Stimulated activated CD8-positive, alpha-beta memory T cell treated with anti-CD3 and anti-CD28 coated beads, Interleukin-15, amount 100 ng/mL, for 1 hour (primary cell): ENCODE results near the gene DPF3.
"Not testable (repeated sequence)": the region's sequence is repeated elsewhere in the genome, so short reads cannot be mapped to it uniquely, and the experiment has no call there.

Source experiments
- DNase-seq: peaks from one replicate; pipeline ENCODE4 v3.0.0-alpha.2; 2020; ENCODE audit warnings: low read depth

The DPF3 gene

DNA sequence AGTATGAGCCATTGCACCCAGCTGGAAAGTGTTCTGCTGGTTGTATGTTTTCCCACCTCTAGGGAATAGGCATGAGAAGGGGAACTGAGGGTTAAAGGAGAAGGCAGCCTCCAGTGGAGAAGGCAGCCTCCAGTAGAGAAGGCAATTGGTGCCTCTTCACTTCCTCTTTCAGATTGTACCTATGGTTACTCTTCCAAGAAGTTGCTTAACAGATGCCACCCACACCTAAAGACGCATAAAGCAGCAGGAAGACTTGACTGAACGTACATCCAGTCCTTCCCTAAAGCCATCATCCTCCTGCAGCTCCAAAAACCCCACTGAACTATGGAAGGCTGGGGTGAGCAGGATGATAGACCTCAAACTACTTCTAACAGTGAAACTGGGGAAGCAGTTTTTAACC is 13.1 kb downstream of the DPF3 start:
- no peak for DNase-seq

DNA sequence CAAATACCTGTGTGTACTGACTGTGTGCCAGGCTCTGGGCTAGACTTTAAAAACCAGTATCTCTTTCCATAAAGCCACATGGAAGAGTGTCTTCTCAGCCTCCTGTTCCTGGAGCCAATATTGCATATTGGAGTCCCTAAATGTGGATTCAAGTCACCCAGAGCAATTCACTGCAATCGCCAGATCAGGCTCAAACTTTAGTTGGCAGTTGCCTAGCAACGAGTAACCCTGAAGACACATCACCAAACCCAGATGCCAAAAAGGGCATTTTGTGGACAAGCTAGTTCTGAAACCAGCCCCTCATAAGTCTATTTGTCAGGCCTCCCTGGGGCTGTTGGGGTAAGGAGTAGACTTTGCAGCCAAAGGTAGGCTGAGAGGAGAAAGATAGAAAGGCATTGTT is 13.7 kb downstream of the DPF3 start:
- no peak for DNase-seq

DNA sequence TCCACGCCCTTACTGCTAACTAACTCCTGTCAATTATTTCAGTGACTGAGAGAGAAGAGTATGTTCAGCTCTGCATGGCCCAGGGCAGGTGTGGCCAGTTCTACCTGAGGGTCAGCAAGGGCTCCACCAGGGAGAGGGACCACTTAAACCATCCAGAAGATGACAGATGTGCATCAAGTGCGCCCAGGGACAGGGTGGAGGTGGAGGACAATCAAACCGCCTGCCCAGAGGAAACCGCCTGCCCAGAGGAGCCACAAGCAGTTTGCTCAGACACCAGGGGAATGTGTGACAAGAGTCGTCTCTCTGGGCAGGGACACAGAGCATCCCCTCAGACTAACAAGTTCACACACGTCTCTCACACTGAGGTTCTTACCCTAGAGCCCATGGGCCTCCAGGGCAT is 14.5 kb downstream of the DPF3 start:
- DNase-seq: no peak

DNA sequence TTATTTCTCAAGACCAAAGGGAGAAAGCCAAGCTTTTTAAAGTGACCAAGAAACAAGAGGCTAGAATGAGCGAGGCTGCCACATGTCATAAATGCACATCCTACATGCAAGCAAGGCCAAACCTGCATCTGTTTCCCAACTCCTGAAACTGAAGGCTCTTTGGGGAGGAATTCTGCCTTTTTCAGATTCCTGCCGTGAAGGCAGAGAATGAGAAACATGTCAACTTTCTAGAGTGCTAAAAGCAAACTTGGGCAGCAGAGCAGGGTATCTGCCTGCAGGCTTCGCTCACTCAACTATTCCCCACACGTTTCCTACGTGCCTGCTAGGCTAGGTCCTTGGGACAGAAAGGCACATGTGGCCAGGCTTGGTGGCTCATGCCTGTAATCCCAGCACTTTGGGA is 15.2 kb downstream of the DPF3 start:
- DNase-seq: no peak

DNA sequence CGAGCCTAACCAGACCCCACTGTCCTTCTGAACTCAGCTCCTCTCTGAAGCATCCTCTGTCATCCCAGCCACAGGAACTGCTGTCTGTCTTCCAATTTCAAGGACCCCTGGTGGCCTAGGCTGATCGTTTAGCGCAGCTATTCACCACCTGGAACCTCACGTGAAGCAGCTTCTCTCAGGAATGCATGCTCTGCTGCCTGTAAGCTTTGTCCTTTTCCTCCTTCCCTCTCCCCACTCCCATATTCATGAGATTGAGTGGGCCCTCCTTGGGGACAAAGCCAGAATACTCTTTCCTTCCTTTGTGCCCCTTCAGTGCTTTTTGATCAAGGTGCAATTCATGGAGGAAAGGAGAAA is 17.2 kb downstream of the DPF3 start:
- DNase-seq: no peak

DNA sequence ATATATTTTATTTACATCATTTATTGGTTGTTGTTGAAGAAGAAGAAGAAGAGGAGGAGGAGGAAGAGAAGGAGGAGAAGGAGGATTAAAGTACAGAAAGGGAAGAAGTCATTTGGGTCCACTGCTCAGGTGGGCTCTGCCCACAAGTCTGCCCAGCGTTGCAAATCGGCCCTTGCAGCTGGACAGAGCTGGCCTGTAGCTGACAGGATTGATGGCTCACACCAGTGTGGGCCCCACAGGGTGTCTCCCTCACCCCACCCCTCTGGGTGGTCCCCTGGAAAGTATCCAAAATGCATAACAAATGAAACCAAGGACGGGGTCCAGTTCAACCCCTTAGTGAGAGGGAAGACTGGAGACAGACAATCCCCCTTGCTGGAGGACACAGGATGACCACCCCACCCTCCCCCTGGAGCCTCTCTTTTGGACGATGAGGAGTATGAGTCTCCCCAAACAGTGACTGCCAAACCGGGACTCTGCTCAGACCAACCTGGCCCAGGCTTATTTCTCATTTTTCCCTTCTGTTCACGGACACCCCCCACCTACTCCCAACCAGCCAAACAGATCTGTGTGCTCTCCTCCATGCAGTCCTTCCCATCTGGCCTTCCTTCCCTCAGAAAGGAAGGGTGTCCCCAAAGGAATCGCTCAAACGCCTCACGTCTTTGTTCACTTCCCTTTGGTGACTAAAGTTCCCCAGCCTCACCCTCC is 17.7 kb downstream of the DPF3 start:
- no peak for DNase-seq

DNA sequence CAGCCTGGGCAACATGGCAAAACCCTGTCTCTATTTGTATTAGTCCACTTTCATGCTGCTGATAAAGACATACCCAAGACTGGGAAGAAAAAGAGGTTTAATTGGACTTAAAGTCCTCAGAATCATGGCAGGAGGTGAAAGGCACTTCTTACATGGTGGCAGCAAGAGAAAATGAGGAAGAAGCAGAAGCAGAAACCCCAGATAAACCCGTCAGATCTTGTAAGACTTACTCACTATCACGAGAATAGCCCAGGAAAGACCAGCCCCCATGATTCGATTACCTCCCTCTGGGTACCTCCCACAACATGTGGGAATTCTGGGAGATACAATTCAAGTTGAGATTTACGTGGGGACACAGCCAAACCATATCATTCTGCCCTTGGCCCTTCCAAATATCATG is 23.0 kb downstream of the DPF3 start:
- DNase-seq: not testable (repeated sequence)

DNA sequence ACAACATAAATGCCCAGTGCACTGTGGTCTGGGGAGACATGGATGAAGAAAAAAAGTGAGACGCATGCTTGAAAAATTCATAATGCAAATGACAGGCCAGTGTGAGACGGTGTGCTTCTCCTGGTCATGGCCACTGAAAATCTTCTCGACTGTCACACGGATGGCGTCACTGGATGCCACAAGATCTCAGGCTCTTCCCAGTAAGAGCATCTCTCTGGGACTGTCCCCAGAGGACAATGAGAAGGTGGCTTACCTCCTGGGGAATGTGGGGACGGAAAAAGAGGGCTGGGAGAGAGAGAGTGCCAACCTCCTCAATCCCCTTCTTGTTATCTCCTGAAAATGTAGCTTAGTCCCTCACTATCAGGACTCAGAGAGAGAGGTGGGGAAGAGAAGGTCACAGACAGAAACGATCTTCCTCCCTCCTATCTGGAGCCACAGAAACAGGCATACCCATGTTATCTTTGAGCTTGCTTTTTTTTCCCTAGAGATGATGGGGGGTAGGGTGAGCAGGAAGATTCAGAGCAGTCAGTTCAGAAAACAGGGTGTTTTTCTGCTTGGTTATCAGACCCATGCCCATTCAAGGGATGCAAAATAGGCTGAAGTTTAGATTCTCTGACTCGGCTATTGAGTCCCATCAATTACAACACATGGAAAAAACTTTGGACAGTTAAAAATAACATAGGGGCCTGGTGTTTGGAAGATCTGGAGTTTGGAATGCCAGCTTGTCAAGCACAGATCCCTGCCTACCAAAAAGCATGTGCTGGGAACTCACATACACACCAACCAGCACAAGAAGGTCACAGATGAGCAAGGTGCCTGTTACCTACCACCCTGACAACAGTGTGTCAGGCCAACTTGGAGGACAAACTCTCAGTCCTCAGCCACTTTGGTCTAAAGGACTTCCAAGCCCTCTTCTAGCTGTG is 24.2 kb downstream of the DPF3 start:
- DNase-seq: no peak

DNA sequence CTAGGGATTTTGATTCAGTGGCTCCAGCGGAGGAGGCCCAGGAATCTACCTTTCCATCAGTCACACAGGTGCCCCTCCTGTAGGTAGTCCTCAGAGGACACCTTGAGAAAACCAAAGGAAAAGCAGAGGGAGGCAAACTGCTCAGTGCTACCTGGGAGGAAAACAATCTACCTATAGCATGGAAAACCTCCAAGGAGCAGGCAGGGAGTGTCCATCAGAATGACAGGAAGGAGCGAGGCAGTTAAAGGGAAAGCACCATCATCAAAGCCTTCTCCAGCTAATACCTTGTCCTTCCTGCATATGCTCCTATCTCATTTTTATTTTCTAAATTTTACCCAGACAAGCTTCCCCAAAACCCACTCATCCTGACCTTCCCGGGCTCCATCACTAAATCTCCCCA is 25.4 kb downstream of the DPF3 start:
- no peak for DNase-seq

DNA sequence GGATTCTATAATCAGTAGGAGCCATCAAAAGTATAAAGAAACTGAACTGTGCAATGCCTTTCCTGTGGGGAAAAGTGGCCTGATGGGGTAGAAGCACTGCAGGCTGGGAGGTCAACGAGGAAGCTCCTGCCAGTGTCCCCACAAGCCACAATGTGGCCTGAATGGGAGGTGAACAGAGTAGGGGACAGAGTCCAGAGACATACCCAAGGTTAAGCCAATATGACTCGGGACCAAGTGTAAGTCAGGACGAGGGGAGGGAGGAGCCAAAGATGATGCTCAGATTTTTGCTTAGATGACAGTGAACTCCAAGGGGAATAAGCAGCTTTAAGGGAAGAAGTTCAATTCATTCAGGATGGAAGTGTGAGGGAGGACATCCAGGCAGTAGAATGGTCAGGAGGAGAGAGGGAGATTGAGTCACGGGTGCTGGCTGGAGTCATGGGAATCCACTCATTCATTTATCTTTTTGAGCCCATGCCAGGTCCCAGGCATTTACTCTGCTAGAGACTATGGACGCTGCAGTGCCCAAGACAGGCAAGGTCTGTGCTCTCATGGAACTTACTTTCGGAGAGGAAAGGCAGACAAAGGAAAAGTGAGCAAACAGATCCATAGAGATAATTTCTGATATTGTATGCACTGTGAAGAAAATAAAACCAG is 29.1 kb downstream of the DPF3 start:
- no peak for DNase-seq

DNA sequence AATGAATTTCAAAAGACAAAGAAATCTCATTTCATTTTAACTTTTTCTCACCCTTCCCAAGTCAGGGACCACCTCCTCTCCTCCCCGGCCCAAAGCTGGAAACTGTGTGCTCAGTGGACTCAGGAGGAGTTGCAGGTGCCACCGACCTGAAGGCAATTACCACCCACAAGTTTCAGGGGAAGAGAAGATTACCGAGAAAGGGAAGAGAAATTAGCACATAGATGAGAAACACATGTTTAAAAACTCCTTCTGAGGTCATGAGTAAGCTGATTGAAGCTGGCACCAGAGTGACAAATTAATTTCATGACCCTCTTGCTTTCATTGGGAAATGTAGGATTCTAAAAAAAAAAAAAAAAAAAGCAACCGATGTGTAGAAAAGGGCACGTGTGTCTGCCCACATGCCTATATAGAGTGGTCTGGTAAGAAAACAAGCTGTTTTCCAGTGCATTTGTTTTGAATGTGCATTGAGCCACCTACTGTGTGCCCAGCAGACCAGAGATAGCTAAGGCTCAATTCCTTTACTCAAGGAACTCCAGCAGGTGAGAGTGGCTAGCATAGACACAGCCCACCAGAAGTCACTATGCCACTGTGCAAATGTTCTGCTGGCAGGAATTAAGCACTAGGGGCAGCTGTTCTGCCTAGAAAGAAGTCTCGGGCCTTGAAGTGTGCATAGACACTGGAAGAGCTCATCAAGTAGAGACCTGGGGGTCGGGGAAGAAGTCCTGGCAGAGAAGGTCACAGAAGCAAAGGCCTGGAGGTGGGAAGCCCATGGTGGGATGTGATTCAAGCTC is 30.5 kb downstream of the DPF3 start:
- no peak for DNase-seq

DNA sequence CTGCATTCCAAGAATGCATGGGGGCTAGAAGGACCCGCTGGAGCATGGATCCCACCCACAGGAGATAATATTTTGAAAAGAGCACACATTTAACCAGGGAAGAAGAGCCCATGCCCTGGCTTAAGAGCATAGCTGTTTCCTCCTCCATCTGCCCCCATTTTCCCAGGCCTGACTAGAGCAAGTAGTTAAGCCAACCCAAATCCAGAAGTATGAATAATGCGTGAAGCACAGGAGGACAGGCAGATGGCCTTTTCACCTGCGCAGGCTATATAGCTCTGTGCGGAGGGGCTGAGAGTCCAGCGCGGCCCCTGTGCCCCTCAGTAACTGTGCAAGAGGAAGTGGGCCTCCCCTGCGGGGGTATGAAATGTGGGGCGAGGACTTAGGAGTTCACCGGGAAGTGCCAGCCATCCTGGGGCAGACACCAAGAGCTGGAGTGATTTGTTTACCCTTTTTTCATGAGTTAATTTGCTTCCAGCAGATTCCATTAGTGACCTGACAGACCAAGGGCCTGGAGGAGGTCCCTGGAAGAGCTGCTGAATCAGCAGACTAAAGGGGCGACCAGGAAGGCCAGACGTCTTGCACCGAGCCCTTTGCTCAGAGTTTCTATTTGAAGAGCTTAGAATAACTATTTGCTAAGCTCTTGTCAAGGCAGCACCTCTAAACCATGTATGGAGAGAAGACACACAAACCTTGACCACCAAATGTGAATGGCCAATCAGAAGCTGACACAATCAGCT is 37.2 kb downstream of the DPF3 start:
- no peak for DNase-seq

DNA sequence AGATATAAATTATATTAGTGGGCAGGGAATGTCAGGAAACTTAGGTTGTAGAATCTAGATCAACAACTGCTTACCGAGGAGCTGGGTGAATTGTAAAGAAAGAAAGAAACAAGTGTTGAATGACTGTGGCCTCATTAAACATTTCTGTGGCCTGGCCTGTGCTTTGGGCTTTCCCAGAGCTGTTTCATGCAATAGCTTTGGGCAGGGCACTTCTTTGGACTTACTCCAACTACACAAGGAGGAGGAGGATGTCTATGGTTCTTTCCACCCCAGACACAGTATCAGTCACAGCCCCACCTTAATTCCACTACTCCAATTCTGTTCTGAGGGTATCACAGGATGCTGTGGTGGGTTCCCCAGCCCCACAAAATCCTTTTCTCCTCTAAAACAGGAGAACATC is 38.0 kb downstream of the DPF3 start:
- DNase-seq: no peak

DNA sequence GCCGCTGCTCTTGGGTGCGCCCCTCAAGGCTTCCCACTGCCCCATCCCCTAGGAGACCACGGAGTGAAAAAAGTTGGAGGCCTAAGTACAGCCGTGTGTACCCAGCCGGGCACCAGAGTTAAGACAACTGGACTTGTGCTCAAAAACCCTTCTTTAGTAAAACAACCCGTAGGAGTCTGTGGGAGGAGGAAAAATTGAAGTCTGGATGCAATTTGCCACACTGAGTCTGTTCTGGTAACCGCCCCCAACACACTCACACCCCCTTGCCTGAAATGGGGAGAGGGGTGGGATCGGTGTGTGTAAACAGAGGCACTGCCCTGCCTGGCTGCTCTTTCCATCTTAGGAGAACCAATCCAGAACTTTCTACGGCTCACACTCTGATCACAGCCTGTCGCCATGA is 41.7 kb downstream of the DPF3 start:
- no peak for DNase-seq

DNA sequence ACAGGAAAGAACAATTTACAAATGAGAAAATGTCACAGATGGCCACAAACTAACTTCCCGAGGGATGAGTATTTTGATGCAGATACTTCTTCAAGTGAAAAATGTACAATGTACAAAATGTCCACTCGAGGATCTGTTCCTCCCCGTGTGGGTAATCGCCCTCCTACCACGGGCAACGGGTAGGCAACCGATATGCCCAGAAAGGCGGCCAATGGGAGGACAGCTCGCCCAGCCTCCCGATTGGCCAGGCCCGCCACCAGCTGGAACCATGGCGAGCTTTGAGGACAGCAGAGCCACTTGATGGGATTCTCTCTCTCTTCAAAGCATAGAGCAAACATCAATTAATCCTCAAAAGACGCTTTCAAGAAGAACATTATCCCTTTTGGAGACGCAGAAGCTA is 42.3 kb downstream of the DPF3 start:
- DNase-seq: no peak

DNA sequence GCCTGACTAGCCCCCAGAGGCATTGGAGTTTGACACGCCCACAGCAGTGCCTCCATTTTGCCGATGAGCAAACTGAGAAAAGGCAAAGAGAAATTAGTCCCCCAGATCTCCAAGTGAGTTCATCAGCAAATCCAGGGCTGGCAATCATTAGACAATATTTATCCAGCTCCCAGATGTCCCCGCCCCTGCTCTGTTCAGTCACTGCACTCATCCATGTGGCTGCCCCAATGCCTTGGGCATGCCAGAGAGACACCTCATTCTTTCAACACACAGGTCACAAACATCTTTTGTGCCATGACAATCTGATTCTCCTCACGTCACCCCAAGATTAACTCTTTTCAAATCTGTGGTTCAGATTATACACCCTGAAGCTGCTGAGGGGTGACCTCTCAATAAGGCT is 43.5 kb downstream of the DPF3 start:
- no peak for DNase-seq

DNA sequence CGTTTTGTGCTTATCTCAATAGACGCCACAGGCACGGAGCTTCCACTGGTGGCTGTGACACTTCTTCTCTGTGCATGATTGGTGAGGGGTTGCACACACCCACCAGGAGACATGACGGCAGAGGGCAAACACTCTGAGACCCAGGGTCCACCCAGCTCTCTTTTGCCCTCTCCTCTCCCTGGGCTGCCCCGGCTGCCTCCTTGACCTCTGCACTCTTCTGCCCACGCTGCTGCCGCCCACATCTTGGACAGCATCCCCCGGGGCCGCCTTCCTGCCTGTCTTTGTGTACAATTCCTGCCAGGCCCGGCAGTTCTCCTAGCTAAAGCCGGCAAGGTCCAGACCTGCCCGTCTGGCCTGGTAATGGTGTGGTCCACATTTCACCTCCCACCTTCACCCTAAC is 44.7 kb downstream of the DPF3 start:
- no peak for DNase-seq

DNA sequence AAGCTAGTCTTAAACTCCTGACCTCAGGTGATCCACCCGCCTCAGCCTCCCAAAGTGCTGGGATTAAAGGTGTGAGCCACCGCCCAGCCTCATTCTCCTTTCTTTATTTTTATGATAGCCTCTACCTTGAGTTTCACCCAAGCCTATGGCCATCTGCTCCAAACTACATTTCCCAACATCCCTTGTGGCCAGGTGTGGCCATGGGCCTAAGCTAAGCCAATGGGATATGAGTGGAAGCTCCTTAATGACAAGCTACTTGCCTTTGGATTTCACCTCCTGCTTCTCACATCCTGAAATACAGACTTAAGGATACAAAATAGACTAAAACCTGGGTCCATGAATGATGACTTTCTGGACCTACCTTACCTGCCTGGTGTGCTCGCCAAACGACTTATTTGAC is 46.2 kb downstream of the DPF3 start:
- no peak for DNase-seq

DNA sequence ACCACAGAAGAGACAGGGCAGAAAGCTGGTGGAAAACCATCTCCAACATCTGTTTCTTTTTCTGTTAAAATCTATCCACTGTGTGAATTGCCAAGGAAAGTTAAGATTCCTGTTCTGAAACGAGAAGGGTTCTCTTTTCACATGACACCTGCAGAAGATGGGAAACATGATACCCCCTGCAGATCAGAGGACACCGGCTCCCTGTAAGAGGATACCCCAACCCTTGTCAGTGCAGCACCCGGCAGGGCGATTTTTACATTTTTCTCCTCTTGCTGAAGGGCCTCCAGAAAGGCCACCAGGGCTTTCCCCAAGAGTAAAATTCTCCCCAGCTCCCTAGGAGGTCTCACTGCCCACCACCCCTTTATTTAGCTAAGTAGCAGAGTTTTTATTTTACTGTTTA is 48.2 kb downstream of the DPF3 start:
- DNase-seq: no peak

DNA sequence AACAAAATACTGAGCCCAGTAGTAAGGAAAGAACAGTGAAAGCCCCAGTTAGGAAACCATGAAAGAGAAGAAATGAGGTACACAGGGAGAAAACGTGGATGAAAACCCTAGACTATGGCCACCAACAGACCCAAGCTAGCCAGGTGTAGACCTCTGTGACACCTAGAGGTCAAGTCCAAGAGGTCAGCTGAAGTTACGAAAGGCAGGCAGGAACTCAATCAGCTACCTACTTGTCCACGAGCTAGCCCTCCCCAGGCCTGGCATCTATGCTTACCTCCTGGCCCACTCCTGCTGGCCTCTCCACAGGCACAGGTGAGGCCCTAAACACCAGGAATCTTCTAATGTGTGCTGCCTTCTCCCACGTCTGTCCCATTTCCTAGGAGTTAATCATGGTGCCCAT is 48.7 kb downstream of the DPF3 start:
- DNase-seq: no peak

DNA sequence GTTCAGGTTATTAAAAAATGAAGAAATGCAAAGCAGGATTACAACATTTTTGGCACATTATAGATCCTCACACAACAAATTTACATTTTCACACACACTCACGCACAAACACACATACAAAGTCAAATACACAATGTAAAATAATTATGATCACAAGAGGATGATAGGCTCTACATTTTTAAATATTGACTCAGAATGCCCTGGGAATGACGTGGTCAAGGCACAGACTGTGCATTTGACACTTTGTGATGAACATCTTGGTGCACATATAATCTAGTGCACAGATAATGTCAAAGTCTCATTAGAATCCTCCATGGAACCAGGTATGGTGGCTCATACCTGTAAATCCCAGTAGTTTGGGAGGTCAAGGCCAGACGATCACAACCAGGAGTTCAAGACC is 49.4 kb downstream of the DPF3 start:
- DNase-seq: no peak
